HG03045 (cell line): ENCODE results near the gene LCN6.

Experiments
- ATAC-seq: cut with Tn5 transposase; IDR thresholded peaks from one replicate; pipeline ENCODE4 v1.9.1; 2021; ENCODE audit warnings: mild to moderate bottlenecking, moderate library complexity; ENCODE audit not compliant: unreplicated experiment

The LCN6 gene

DNA sequence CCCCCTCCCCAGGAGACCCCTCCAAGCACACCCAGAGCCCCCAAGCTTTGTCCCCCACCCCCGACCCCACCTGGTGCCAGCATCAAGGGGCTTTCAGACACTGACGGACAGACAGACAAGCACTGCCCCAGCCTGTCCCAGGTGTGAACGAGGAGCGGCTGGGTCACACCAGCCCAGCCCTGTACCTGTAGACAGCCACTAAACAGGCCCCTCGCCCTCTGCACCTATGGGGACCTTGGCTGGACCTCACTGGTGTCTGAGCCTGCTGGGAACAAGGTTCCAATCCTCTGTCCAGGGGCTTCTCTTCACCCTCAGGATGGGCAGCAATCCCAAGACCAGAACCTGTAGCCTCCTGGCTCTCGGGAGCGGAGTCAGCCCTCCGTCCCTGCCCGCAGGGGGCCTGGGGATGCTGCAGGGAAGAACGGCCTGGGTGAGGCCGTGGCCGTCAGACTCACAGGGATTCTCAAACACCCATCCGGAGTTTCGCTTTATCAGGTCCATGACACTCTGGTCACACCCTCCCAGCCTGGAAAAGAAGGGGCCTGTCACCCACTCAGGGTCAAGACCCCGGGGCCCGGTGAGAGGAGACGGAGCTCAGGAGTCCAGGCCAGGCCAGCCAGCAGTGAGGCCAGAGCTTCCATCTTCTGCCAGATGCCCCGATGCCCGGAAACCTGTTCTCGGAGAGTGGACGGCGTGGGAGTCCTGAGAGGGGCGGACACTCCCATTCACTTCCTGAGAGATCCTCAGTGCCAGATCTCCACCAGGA lies 2.8 kb downstream of the LCN6 start:
- no peak for ATAC-seq

DNA sequence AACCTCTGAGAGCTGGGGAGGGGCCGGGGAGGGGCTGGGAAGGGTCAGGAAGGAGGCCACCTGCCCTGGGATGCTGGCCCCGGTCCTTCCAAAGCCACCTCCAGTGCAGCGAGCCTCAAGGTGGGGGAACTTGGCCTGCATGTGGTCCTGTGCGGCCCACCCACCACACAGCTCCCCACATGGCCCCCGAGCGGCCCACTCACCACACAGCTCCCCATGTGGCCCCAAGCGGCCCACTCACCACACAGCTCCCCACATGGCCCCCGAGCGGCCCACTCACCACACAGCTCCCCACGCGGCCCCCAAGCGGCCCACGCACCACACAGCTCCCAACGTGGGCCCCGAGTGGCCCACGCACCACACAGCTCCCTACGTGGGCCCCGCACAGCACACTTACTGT lies 3.6 kb downstream of the LCN6 start:
- ATAC-seq: no peak

DNA sequence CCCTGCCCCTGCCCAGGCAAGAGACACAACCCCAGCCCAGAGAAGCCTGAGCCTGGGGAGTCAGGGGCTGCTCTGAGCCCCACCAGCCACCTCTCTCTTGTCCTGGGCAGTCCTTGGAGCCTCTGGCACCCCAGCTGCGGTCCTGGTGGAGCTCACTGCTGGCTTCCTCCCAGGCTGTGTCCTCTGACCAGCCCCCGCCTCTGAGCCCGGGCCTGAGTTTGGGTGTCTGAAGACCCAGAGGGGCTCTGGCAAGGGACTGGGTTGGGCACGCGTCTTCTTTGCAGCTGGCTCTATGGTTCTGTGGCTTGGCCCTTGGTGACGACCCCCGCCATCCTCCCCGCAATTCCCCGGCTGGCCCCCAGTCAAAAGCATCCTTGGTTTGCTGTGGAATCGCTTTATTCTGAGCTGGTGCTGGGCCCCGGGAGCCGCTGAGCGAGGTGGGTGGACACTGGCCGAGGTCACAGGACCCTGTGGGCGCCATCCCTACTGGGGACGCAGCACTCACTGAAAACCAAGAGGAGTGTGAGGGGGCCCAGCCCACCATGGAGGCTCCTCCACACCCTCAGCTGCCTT lies 4.6 kb downstream of the LCN6 start:
- no peak for ATAC-seq

DNA sequence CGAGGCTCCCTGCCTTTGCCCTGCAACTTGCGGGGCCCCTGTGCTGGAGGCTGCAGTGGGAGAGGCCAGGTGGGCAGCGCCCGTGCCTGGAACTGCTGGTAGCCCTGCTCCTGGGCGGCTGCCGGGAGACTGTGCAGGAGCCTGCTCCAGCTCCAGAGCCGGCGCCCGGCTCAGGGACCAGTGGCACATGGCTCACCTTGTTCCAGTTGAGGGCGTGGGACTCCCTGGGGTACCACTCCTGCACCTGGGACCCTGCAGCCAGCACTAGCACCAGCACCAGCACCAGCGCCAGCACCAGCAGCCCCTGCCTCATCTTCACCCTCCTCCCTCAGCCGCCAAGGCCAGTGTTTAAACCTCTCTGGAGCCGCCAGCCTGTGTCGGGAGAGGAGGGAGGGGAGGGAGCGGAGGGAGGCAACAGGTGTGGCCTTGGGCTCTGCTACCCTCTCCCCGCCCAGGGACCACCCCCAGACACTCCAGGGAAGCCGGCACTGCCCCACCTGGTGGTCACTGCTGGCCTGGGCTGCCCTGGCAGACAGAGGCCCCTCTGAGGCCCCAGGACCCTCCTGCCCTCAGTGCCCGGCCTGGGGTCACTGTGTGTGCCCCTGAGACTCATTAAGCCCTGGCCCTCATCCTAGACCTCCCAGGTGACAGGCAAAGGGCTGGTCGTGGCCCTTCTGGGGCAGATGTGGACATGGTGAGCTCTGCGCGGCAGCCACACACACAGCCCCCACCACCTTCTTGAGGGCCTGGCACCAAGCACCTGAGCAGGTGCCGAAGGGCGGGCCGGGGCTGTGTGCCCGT lies 5.5 kb downstream of the LCN6 start, which contains the start of gene LCN10:
Gene LCN10, minus strand, starts transcription at position 350 of the 801 bp plus-strand sequence. Its CDS starts 37 bp downstream, at position 313.
- no peak for ATAC-seq

DNA sequence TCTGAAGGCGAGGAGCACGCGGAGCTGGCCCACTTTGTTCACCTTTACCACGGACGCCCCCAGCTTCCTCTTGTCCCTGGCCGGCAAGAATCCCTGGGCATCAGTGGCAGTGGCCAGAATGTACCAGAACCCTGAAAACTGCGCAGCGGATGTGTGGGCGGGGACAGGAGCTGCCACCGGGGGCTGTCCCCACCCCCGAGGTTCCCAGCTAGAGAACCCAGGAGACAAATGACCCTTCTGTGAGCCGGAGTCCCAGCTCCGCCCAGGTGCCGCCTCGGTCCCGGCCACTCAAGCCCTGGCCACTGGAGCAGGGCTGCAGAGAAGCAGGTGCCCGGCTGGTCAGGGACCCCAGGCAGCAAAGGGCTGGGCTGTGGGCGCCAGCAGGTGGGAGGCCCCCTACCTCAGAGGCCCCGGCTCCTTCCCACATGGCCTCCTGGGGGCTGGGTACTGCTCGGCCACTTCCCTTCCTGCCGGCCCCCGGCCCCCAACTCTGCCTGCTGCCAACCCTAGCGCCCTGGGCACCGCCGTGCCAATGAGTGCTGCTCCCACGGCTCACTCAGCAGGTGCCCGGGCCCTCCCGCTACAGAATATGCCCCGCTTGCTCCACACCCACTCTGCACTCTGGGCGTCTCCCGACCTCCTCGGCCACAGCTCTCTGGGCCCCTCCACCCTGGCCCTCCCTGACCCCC lies 6.3 kb downstream of the LCN6 start:
- no peak for ATAC-seq

DNA sequence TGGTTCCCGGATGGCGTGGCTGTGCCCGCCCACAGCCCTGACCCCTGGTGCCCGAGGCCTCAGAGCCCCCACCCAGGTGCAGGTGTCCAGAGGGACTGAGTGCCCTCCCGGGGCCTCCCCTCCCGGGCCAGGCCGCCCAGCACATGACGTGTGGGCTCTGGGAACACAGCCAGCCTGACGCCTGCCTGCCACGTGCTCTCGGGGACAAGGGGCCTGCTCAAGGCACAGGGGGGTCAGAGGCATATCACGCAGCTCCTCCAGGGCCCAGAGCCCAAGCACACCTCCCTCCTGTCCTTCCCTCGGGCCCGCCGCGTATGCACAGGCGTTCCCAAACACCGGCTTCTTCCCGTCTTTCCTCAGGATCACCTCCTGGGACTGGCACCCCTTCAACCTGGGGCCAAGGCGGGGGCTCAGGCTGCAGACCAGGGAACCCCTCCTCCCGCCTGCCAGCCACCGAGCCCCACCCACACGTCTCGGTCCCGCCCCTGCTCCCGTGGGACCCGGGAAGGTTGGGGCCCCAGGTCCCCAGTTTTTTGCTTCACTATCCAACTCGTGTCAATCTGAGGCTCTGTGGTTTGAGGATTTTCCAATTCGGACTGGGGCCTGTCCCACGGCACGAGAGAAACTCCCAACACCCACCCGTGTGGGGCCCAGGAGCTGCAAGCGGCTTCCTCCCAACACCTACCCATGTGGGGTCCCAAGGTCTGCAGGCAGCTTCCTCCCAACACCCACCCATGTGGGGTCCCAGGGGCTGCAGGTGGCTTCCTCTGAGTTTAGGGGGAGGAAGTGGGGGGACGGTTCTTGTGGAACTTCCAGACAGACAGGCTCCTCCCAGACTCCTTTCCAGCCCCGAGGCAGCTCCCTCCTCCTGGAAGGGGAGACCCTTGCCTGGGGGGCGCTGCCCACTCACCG lies 7.1 kb downstream of the LCN6 start:
- ATAC-seq: no peak

DNA sequence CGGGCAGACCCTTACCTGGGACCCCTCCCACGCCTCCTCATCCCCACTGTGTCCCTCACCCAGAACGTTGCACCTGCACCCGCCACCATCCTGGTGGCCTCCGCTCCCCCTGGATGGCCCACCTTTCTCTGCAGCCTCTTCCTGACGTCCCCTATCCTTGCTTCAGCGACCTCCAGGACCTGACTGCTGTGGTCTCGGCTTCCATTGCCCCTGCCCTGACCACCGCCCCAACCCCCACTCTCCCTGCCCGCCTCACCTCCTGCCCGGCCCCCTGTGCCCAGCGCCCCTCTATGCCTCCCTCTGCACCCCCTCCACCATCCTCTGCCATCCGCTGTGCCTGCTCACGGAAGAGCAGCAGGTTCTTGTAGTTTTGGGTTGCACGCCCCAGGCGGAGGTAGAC lies 7.8 kb downstream of the LCN6 start:
- no peak for ATAC-seq

DNA sequence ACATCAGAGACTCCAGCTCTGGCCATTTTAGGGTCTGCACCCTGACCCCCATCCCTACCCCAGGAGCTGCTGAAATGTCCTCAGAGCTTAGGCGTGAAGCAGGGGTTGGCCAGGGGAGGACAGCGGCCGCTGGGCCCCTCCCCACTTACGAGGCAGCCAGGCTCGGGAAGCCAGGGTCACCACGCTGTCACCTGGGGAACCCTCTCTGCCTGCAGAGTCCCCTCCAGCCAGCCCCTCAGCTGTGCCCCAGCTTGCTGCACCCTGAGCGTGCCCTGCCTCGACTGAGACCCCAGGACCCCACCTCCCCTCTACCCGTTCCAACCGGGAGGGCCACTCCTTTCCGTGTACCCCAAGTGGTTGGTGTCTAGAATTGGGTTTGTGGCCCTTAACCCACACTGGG lies 8.3 kb downstream of the LCN6 start:
- ATAC-seq: no peak

DNA sequence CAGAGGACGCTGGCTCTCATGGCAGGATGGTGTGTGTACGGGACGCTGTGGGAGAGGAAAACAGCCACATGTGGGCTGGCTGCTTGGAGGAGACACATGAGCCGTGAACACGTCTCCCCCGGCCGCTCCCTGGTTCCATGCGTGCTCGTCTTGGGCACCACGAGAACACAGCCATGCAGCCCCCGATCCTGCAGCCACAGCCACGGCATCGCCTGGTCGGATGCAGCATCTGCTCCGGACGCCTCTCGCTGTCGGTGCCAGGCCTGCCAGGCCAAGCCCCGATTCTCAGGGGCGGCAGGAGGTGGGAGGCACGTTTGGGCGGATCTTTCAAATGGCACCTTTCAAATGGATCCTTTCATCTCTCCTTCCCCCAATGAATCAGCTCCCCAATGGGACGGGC lies 8.8 kb downstream of the LCN6 start:
- no peak for ATAC-seq

DNA sequence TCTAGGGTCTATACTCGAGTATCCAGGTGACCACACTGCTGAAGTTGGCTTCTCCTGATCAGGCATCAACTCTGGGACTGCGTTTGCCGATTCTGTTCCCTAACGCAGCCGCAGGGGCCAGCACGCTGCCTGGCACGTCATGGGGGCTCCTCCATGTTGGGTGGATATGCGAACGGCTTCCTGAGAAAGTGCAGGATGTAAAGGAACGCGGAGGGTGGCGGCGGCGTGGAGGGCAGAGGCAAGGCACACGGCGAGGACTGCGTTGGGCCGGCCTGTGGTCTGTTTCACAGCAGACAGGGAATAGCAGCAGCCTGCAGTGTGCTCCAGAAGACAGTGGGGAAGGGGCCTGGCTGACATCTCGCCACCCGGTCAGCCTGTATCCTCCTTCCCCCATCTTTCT lies 9.4 kb downstream of the LCN6 start:
- no peak for ATAC-seq

DNA sequence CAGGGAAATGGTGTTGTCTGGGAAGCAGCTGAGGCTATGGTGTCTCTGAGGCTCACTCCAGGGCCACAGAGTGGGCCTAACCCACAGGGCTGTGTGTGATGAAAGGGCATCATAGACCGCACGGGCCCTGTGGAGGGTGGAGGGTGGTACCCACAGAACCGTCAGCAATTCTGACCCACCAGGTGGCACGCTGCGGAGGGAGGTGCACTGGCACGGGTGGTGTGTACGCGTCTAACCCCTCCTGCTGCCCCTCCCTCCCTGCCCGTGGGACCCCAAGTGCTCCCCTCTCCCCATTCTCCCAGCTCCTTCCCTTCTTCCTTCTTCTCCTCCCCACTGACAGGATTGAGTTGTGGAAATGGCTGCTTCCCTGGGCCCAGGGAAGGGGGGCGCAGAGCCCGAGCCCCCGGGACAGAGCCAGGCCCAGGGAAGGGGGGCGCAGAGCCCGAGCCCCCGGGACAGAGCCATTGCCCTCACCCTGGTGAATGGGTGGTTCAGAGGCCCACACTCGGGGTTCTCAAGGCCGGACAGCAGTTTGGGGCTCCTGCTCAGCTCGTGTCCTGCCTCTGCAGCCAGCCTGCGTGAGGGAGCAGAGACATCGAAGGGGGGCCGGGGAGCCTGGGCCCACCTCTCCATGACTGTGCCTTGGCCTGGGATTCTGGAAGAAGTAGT lies 12.4 kb downstream of the LCN6 start:
- no peak for ATAC-seq

DNA sequence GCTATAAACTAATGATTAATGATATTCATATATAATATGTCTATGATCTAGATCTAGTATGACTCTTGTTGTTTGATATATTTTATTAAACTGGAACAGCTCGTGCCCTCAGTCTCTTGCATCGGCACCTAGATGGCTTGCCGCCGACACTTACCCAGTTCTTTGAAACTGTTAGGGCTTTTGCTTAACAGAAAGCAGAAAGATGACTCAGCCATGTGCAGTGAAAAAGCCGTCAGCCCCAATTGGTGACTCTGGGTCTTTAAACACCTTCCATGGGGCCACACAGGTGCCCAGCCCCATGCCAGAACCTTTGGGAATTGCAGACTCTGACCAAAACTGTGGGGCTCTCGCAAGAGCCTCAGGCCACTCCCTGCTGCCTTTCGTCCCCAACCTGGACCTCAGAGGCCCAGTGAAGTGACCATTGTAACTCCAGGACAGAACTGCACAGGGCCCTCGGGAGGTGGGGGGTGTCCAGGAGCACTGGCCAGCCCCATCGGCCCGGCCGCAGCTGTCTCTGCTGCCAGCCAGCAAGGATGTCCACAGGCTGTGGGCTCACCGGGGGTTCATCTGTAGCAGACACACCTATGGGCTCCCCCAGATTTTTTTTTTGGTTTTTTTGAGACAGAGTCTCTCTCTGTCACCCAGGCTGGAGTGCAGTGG lies 13.4 kb downstream of the LCN6 start:
- no peak for ATAC-seq

DNA sequence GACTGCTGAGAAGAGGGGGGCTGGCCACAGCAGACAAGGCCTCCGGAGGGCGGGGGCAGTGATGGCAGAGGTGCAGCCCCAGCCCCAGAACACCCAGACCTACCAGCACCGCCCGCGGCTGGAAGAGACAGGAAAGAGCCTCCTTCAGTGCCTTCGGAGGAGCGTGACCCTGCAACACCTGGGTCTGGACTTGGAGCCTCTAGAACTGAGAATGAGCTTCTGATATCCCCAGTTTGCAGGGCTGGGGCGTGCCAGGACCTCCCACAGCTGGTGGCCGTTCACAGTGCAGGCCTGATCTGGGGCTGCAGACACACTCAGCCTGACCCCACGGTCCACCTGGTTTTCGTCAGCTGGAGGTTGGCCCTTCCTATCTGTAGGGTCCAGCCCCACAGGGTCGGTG lies 14.7 kb downstream of the LCN6 start:
- no peak for ATAC-seq

DNA sequence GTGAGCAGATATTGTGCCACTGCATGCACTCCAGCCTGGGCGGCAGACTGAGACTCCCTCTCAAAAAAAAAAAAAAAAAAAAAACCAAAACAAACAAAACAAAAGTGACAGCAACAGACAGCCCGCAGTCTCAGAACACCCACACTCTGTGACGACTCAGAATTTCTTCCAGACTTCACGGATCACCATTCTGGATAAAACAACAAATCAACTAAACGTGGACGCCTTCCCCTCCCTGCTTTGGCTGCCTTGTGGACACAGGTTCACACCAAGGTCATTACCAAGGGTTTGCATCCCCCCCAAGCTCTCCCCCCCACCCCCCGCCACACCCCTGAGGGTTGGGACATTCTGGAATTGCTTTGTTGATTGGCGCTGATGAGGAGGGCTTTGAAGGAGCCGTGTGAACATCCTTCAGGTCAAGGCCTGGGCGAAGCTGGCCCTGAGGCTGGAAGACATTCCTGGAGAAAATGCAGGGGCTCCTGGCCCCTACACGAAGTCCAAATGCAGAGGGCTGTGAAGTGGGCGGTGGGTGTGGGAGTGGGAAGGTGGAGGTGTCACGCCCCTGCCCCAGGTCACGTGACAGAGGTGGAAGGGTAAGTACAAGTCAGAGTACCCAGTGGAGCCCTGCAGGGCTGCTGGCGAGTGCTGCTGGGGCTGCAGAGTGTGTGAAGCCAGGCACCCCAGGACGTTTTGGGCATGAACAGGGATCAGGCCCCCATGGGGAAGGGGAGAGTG lies 15.7 kb downstream of the LCN6 start:
- no peak for ATAC-seq

DNA sequence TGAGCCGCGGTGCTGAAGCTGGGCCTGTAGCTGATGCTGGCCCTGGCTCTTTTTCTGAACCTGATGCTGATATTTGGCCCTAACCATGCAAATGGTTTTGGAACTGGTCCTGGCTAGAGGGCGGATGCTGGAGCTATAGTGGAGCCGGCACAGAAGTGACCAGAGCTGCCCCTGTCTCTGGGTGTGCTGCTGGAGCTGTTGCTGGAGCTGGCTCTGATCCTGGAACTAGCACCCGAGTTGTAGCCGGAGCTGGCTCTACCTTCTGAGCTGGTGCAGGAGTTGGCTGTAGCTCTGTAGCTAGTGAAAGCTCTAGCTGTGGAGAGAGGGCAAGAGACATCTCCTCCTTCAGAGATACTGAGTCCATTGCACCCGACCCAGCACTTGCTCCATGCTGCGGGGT lies 18.4 kb downstream of the LCN6 start:
- no peak for ATAC-seq

DNA sequence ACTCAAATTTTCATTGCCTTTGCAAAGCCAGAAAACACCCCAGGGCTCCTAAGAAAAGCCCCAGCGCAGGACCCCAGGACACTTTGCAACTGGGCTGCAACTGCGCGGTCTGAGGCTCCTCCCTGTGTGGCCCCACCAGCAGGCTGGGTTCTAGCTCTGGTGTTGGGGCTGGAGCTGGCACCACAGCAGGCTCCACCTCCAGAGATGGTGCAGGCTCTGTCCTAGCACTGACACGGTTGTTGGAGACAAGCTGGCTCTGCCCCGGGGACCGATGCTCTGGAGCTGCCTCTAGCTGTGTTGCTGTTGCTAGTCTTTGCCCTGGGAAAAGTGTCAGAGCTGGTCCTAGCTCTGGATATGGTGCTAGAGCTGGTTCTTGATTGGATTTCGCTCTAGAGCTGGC lies 19.2 kb downstream of the LCN6 start:
- no peak for ATAC-seq

DNA sequence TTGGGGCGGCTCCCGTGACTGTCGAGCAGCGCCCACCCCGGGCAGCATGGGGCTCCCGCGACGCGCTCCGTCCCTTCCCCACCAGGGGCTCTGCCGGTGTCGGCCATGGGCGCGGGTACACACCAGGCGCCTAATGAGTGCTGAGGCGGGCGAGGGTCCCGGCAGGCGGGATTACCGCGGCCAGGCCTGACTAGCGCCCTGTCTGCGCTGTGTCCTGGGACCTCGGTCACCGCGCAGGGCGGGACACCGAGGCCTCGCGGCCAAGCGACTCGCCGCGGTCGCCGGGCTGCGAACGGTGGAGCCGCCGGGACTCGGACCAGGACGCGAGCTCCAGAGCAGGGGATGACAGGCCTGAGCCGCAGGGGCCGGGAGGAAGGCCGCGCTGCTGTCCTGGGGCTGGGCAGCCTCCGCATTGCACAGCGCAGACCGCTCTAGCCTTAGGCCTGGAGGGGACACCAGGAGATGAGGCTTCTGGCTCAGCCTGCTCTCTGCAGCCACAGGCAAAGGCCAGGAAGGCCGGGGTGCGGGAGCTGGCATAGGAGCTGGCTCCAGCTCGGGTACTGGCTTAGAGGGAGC lies 19.7 kb downstream of the LCN6 start:
- ATAC-seq: peak; percentile 18

DNA sequence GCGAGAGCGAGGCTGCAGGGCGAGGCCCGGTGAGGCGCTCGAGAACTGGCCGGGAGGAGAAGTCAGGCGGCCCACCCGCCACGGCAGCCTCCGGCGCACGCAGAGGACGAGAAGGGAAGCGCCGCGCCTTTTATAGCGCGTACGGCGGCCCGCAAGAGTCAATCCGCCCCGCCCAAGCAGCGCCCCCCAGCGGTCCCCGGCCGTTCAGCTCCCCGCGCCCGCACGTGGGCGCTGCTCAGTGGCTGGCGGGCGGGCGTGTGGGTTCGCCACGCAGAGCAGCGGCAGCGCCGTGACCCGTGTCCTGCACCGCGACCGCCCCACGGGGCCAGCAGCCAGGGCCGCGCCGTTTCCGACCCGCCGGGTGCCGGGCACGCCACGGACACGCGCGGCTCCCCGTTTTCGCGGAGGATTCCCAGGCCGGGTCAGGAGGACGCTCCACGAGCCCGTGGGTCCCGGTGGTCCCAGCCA lies 20.2 kb downstream of the LCN6 start:
- ATAC-seq: peak; percentile 72
